ENCODE data around the gene COX20.

Gene COX20

DNA sequence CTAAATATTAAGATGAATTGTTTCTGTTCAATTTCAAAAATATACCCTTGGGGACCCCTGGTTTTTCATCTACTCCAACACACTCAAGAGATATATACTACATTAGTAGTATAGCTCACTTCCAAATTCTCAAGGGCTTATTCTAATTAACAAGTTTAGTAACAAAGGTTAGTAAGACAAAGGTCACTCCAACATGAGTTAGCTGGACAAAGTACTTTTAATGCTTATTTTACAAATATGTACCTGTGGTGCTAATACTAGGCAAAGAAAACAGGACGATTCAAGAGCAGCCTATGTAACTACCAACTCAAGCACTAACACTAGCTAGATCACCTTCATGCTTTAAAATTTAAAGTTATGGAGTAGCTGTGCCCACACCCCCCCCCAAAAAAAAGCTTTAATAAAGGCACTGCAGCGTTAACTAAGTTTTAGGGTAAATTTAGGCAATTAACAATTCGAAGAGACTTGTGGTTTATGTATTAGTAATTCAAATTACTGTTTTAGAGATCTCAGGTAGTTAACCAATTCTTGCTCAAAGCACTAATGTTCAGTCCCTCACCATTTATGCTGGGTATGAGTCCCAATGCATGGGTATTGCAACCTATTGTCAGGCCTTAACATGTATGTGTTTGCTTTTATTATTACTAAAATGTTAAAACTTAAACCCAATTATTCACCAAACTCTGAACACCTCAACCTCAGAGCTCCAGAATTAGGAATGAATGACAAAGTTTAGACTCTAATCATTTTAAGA lies 14.8 kb downstream of the COX20 start:
- H3K4me3 ChIP-seq (ENCODE audit: low read depth, low read length, poor library complexity, severe bottlenecking), result no peak overlapping the region
- H3K4me2 ChIP-seq (ENCODE audit: low read length), result no peak overlapping the region
- peaks cover 100% of the 10 kb centered on the region for H3K36me3 ChIP-seq (ENCODE audit: insufficient read depth, low read length)
- H3K4me1 ChIP-seq (ENCODE audit: insufficient read depth, low read length, severe bottlenecking), result no peaks in the 10 kb centered on the region
- H2AFZ ChIP-seq (ENCODE audit: low read length), result no peak overlapping the region
- H3K9me2 ChIP-seq (ENCODE audit: low read depth, low read length), result no peaks in the 10 kb centered on the region
- no peaks in the 10 kb centered on the region for H3K9me3 ChIP-seq (ENCODE audit: low read length)
- H3F3A ChIP-seq (ENCODE audit: insufficient read depth, low read length), result peaks cover 5% of the 10 kb centered on the region; the same call in 1 of the 2 replicates
- H3K79me2 ChIP-seq (ENCODE audit: insufficient read depth, low read length), result peaks cover 6% of the 10 kb centered on the region; the same call in 1 of the 2 replicates
- H3K27ac ChIP-seq (ENCODE audit: low read depth, low read length, poor library complexity, severe bottlenecking), result no peak overlapping the region
- H3K9ac ChIP-seq (ENCODE audit: low read length), result no peak overlapping the region
- TF ChIP-seq EZH2 (IDR thresholded peaks at IDR 0.05; ENCODE audit: borderline replicate concordance, low read length), result no peak
- TF ChIP-seq, protein P1, sequence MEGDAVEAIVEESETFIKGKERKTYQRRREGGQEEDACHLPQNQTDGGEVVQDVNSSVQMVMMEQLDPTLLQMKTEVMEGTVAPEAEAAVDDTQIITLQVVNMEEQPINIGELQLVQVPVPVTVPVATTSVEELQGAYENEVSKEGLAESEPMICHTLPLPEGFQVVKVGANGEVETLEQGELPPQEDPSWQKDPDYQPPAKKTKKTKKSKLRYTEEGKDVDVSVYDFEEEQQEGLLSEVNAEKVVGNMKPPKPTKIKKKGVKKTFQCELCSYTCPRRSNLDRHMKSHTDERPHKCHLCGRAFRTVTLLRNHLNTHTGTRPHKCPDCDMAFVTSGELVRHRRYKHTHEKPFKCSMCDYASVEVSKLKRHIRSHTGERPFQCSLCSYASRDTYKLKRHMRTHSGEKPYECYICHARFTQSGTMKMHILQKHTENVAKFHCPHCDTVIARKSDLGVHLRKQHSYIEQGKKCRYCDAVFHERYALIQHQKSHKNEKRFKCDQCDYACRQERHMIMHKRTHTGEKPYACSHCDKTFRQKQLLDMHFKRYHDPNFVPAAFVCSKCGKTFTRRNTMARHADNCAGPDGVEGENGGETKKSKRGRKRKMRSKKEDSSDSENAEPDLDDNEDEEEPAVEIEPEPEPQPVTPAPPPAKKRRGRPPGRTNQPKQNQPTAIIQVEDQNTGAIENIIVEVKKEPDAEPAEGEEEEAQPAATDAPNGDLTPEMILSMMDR (IDR thresholded peaks at IDR 0.05; ENCODE audit: low read length), result no peak
- H3K27me3 ChIP-seq (ENCODE audit: insufficient read depth, low read length), result no peaks in the 10 kb centered on the region
- no peaks in the 10 kb centered on the region for H4K20me1 ChIP-seq (ENCODE audit: insufficient read depth, low read length)

DNA sequence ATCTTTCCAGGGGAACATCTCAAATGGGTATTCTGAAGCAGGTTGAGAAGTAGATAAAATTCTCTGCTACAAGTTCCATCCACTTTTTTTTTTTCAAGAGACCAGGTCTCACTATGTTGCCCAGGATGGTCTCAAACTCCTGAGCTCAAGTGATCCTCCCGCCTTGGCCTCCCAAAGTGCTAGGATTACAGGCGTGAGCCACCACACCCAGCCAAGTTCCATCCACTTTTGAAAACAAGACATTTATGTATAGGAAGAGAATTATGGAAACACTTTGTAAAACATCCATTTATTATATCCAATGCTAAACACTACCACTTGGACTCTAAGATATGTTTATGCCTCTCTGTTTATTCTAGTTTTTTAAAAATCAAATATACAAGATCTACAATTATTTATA lies 15.4 kb downstream of the COX20 start:
- no peak overlapping the region for H3K4me2 ChIP-seq (ENCODE audit: low read length)
- peaks cover 10% of the 10 kb centered on the region; the same call in 1 of the 2 replicates for H3K79me2 ChIP-seq (ENCODE audit: insufficient read depth, low read length)

DNA sequence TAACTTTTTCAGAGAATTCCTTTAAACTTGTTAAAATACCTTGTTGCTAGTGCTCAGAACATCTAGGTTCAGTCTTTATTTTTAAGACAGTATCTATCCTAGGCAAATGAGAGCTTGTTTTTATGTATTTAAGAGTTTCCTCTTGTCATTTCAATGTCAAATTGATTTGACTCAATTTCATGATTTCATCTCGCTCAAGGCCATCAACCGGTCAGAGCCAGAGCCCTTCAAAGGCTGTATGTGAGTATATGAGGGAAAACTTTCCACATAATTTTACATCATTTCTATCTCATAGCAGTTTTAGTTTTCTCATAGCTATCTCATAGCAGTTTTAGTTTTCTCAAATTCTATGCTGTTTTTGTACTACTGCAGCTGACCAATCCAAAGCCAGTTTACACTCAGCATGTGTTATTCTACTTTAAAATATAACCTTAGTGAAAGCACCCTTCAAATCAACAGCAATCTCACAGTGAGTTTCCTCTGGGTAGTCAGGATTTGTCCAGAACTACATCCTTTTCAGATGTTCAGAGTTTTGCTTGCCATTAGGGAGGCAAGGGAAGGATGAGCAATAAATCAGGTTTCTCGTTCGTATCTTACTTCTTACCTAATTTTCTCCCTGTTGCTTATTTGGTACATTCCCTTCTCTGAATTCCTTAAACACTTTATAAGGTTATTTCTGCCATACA lies 16.2 kb downstream of the COX20 start:
- Histone ChIP-seq H4K20me1 (ENCODE audit: insufficient read depth, low read length) (0 out of 2 replicates have a peak, but pooled peaks cover 2% of the 10 kb centered on the region), H3K4me3 (ENCODE audit: low read depth, low read length, poor library complexity, severe bottlenecking) (no peak overlapping the region)

More for the DNA sequence above, 15.4 kb downstream of the COX20 start:
- H3K4me1 ChIP-seq (ENCODE audit: insufficient read depth, low read length, severe bottlenecking), result no peaks in the 10 kb centered on the region
- no peak for TF ChIP-seq EZH2 (IDR thresholded peaks at IDR 0.05; ENCODE audit: borderline replicate concordance, low read length)
- TF ChIP-seq, protein P1 (IDR thresholded peaks at IDR 0.05; ENCODE audit: low read length), result no peak
- no peak overlapping the region for H3K27ac ChIP-seq (ENCODE audit: low read depth, low read length, poor library complexity, severe bottlenecking)
- H3F3A ChIP-seq (ENCODE audit: insufficient read depth, low read length), result peaks cover 5% of the 10 kb centered on the region; the same call in 1 of the 2 replicates
- no peaks in the 10 kb centered on the region for H3K27me3 ChIP-seq (ENCODE audit: insufficient read depth, low read length)
- no peak overlapping the region for H3K4me3 ChIP-seq (ENCODE audit: low read depth, low read length, poor library complexity, severe bottlenecking)
- peaks cover 100% of the 10 kb centered on the region for H3K36me3 ChIP-seq (ENCODE audit: insufficient read depth, low read length)
- H4K20me1 ChIP-seq (ENCODE audit: insufficient read depth, low read length), result no peaks in the 10 kb centered on the region
- no peak overlapping the region for H3K9ac ChIP-seq (ENCODE audit: low read length)
- H2AFZ ChIP-seq (ENCODE audit: low read length), result no peak overlapping the region
- no peaks in the 10 kb centered on the region for H3K9me3 ChIP-seq (ENCODE audit: low read length)
- H3K9me2 ChIP-seq (ENCODE audit: low read depth, low read length), result no peaks in the 10 kb centered on the region

More for the DNA sequence above, 16.2 kb downstream of the COX20 start:
- Histone ChIP-seq H3K27me3 (ENCODE audit: insufficient read depth, low read length) (no peaks in the 10 kb centered on the region), H3F3A (ENCODE audit: insufficient read depth, low read length) (peaks cover 5% of the 10 kb centered on the region; the same call in 1 of the 2 replicates), H3K9me2 (ENCODE audit: low read depth, low read length) (no peaks in the 10 kb centered on the region), H3K27ac (ENCODE audit: low read depth, low read length, poor library complexity, severe bottlenecking) (no peak overlapping the region), H3K9ac (ENCODE audit: low read length) (no peak overlapping the region), H3K79me2 (ENCODE audit: insufficient read depth, low read length) (peaks cover 10% of the 10 kb centered on the region; the same call in 1 of the 2 replicates), H3K36me3 (ENCODE audit: insufficient read depth, low read length) (peaks cover 100% of the 10 kb centered on the region), H3K4me1 (ENCODE audit: insufficient read depth, low read length, severe bottlenecking) (no peaks in the 10 kb centered on the region), H3K4me2 (ENCODE audit: low read length) (no peak overlapping the region), H2AFZ (ENCODE audit: low read length) (no peak overlapping the region), H3K9me3 (ENCODE audit: low read length) (no peaks in the 10 kb centered on the region)
- TF ChIP-seq, protein P1 (IDR thresholded peaks at IDR 0.05; ENCODE audit: low read length), result no peak
- TF ChIP-seq EZH2 (IDR thresholded peaks at IDR 0.05; ENCODE audit: borderline replicate concordance, low read length), result no peak
